MM.1S (cell line): Measurements from ENCODE around the gene RPS21.

Experiments used
- DNase-seq: peaks from one replicate; pipeline ENCODE4 v3.0.0-alpha.2; 2015
- H2AFZ ChIP-seq: fragments of 300-600 bp; sonication (generic); 2 replicates; pipeline ENCODE4 v1.6.0; 2016; ENCODE audit warnings: antibody characterized with exemption, low read length
- H3F3A ChIP-seq: fragments of 300-600 bp; sonication (generic); 2 replicates; pipeline ENCODE4 v1.6.1; 2016; ENCODE audit warnings: mild to moderate bottlenecking, antibody characterized with exemption, low read length, moderate library complexity, mixed read lengths; ENCODE audit not compliant: insufficient read depth
- H3K27ac ChIP-seq: fragments of 300-600 bp; sonication (generic); 2 replicates; pipeline ENCODE4 v1.5.1; 2016; ENCODE audit warnings: mild to moderate bottlenecking, low read length
- H3K27me3 ChIP-seq: fragments of 300-600 bp; sonication (generic); replicated peaks from 2 replicates; pipeline ENCODE4 v1.6.0; 2016; ENCODE audit warnings: low read length; ENCODE audit not compliant: insufficient read depth
- H3K36me3 ChIP-seq: fragments of 300-600 bp; sonication (generic); replicated peaks from 2 replicates; pipeline ENCODE4 v1.6.1; 2016; ENCODE audit warnings: mild to moderate bottlenecking, low read length, mixed read lengths; ENCODE audit not compliant: insufficient read depth
- H3K4me1 ChIP-seq: fragments of 300-600 bp; sonication (generic); 2 replicates; pipeline ENCODE4 v1.6.1; 2016; ENCODE audit warnings: low read length, mixed read lengths
- H3K4me2 ChIP-seq: fragments of 300-600 bp; sonication (generic); 2 replicates; pipeline ENCODE4 v1.6.0; 2016; ENCODE audit warnings: low read depth, low read length
- H3K4me3 ChIP-seq: fragments of 300-600 bp; sonication (generic); 2 replicates; pipeline ENCODE4 v1.5.1; 2016; ENCODE audit warnings: low read length, mixed read lengths
- H3K79me2 ChIP-seq: fragments of 300-600 bp; sonication (generic); 2 replicates; pipeline ENCODE4 v1.6.1; 2016; ENCODE audit warnings: mixed run types, low read length, mixed read lengths
- H3K9ac ChIP-seq: fragments of 300-600 bp; sonication (generic); 2 replicates; pipeline ENCODE4 v1.6.1; 2016; ENCODE audit warnings: low read length, mixed read lengths
- H3K9me2 ChIP-seq: fragments of 300-600 bp; sonication (generic); replicated peaks from 2 replicates; pipeline ENCODE4 v1.6.1; 2016; ENCODE audit warnings: mild to moderate bottlenecking, low read length, mixed read lengths; ENCODE audit not compliant: insufficient read depth
- H3K9me3 ChIP-seq: fragments of 300-600 bp; sonication (generic); replicated peaks from 2 replicates; pipeline ENCODE4 v1.6.1; 2016; ENCODE audit warnings: mild to moderate bottlenecking, low read length, mixed read lengths; ENCODE audit not compliant: insufficient read depth
- H4K20me1 ChIP-seq: fragments of 300-600 bp; sonication (generic); 2 replicates; pipeline ENCODE4 v1.6.1; 2016; ENCODE audit warnings: mild to moderate bottlenecking, low read length, moderate library complexity, mixed read lengths; ENCODE audit not compliant: insufficient read depth
- EZH2 ChIP-seq: fragments of 300-600 bp; sonication (generic); optimal IDR thresholded peaks from 2 replicates; pipeline ENCODE3; 2017; ENCODE audit warnings: low read depth, mild to moderate bottlenecking, antibody characterized with exemption, low read length, mixed read lengths
- EZH2phosphoT487 ChIP-seq: fragments of 300-600 bp; sonication (generic); IDR thresholded peaks from 2 replicates; pipeline ENCODE4 v1.6.1; 2018; ENCODE audit warnings: antibody characterized with exemption, low read length
- TF ChIP-seq, protein P1 (sequence below): fragments of 300-600 bp; sonication (generic); IDR thresholded peaks from 2 replicates; pipeline ENCODE4 v1.5.1; 2016; ENCODE audit warnings: antibody characterized with exemption, low read length, mixed read lengths

Gene RPS21

DNA sequence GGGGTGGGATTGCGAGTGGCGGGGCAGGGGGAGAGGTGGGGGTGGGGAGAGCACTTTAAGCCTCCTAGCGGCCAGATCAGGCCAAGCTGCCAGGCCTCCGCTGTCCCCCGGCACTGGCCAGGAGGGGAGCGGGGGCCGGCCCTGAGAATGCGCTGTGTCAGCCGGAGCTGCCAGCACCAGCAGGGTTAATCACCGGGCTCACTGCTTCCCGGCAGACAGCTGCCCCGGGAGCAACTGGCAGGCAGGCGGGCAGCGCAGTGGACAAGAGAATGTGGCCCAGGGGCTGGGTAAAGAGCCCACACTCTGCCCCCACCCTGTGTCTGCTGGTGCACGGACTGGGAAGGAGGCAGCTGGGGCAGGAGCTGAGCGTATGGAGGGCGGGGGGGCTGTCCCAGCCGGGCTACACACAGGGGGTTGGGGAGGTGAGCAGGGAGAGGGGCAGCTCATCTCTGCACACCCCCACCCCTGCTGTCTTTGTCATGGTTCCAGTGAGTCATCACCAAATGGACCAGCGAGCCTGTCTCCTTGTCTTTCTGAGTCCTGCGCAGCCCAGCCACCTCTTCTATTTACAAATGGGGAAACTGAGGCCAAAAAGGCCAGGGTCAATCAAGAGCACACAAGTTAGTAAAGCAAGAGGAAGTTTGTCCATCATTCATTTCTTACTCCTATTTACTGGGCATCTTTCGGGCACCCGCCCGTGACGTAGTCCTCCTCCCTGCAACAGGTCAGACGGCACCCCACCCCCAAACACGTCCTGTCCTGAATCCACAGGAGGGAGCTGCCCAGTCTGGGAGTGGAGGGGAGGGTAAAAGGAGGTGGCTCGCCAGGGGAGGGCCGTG is 17.7 kb upstream of the RPS21 start:
- Histone ChIP-seq H3K27me3 (no peaks in the 10 kb centered on the region), H3K36me3 (no peaks in the 10 kb centered on the region), H3K4me2 (no peak overlapping the region), H3K79me2 (peaks cover 27% of the 10 kb centered on the region), H2AFZ (no peak overlapping the region), H3K9me3 (no peaks in the 10 kb centered on the region), H3K9me2 (no peaks in the 10 kb centered on the region), H3K4me1 (peaks cover 13% of the 10 kb centered on the region), H3K9ac (no peak overlapping the region), H3K4me3 (no peak overlapping the region), H3F3A (peaks cover 4% of the 10 kb centered on the region; the same call in 1 of the 2 replicates), H4K20me1 (no peaks in the 10 kb centered on the region), H3K27ac (no peak overlapping the region)
- DNase-seq, result no peak
- TF ChIP-seq EZH2phosphoT487 (no peak), EZH2 (no peak)
- TF ChIP-seq, protein P1, sequence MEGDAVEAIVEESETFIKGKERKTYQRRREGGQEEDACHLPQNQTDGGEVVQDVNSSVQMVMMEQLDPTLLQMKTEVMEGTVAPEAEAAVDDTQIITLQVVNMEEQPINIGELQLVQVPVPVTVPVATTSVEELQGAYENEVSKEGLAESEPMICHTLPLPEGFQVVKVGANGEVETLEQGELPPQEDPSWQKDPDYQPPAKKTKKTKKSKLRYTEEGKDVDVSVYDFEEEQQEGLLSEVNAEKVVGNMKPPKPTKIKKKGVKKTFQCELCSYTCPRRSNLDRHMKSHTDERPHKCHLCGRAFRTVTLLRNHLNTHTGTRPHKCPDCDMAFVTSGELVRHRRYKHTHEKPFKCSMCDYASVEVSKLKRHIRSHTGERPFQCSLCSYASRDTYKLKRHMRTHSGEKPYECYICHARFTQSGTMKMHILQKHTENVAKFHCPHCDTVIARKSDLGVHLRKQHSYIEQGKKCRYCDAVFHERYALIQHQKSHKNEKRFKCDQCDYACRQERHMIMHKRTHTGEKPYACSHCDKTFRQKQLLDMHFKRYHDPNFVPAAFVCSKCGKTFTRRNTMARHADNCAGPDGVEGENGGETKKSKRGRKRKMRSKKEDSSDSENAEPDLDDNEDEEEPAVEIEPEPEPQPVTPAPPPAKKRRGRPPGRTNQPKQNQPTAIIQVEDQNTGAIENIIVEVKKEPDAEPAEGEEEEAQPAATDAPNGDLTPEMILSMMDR, result no peak; the same call in 1 of the 2 replicates

DNA sequence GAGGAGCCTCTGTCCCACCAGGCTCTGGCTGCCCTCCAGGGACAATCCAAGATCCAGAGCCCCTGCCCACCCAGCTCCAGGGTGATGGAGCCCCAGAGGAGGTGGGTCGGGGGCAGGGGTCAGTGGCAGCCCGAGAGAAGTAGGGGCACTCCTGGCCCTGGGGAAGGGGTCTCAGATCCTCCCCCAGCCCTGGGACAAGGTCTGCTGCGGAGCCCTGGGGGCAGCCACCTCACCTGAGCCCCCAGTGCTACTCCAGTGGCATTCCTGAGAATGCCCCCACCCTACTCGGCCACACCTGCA is 17.1 kb upstream of the RPS21 start:
- Histone ChIP-seq H2AFZ (no peak overlapping the region), H3K9me2 (no peaks in the 10 kb centered on the region), H3K9ac (no peak overlapping the region), H3K9me3 (no peaks in the 10 kb centered on the region), H3F3A (peaks cover 4% of the 10 kb centered on the region; the same call in 1 of the 2 replicates), H3K4me2 (no peak overlapping the region), H3K4me3 (no peak overlapping the region), H3K27me3 (no peaks in the 10 kb centered on the region), H3K4me1 (peaks cover 13% of the 10 kb centered on the region), H3K36me3 (no peaks in the 10 kb centered on the region), H3K79me2 (peaks cover 21% of the 10 kb centered on the region), H4K20me1 (no peaks in the 10 kb centered on the region), H3K27ac (no peak overlapping the region)
- TF ChIP-seq EZH2phosphoT487 (no peak), EZH2 (no peak)
- TF ChIP-seq, protein P1, result no peak
- no peak for DNase-seq

- peaks cover 13% of the 10 kb centered on the region for H3K4me1 ChIP-seq
- no peak overlapping the region for H3K4me2 ChIP-seq
- no peak for DNase-seq
- peaks cover 16% of the 10 kb centered on the region for H3K79me2 ChIP-seq
- peaks cover 4% of the 10 kb centered on the region; the same call in 1 of the 2 replicates for H3F3A ChIP-seq
- H3K9me2 ChIP-seq, result no peaks in the 10 kb centered on the region
- no peaks in the 10 kb centered on the region for H3K36me3 ChIP-seq
- H3K27ac ChIP-seq, result no peak overlapping the region
- no peak overlapping the region for H3K9ac ChIP-seq
- no peaks in the 10 kb centered on the region for H4K20me1 ChIP-seq
- TF ChIP-seq, protein P1, result no peak
- TF ChIP-seq EZH2 (no peak), EZH2phosphoT487 (no peak)
- H3K27me3 ChIP-seq, result no peaks in the 10 kb centered on the region
- no peaks in the 10 kb centered on the region for H3K9me3 ChIP-seq
- no peak overlapping the region for H3K4me3 ChIP-seq
- H2AFZ ChIP-seq, result no peak overlapping the region
These were observed 16.6 kb upstream of the RPS21 start for GRCh38 chr20:62370115-62370806.
